Fibroblast of pulmonary artery (primary cell): ENCODE results near the gene RFTN1.

Source experiments
- DNase-seq: peaks from one replicate; pipeline ENCODE4 v3.0.0-alpha.2; 2010; ENCODE audit warnings: low read depth
- H3K4me3 ChIP-seq: replicated peaks from 2 replicates; pipeline ENCODE4 v1.5.1; 2011; ENCODE audit warnings: low read depth, mild to moderate bottlenecking, control low read depth, low read length, moderate library complexity
- CTCF ChIP-seq: IDR thresholded peaks from 2 replicates; pipeline ENCODE4 v1.5.1; 2011; ENCODE audit warnings: mild to moderate bottlenecking, control low read depth, low read length, inconsistent platforms; ENCODE audit errors: missing control alignments

RFTN1 gene

DNA sequence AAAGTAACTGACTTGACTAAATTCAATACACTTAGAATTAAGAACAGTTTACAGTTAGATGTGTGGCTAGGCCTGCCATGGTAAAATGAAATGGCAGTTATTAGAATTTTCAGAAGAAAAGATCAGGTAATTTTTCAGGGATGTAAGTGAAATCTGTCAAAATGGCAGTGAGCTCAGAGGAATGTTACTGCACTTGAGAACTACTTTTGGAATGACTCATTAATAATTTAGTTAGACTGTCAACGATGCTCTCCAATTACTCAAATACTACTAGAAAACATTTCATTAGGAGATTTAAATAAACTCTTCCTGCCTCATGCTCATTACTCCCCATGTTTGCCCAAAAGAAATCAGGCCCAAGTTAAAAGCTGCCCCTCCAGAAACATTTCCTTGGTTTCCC lies 84.4 kb downstream of the RFTN1 start:
- no peak for DNase-seq
- no peak for TF ChIP-seq CTCF
- no peak overlapping the region for H3K4me3 ChIP-seq

DNA sequence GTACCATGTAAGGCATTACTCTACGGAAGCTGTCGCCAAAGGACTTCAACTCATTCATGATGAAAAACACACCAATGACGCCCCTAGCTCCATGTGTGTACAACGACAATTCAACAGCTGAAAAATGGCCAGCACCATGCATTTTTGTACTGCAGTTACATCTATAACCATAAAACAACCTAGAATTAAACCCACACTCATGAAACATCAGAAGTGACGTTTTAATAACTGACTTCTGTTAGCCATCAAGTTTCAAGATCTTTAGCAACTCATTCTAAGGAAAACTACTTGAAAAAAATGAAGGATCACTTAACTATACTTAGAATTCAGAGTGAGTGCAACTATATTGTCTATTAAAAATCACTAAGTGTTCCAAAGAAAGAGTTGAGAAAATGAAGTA lies 84.9 kb downstream of the RFTN1 start:
- H3K4me3 ChIP-seq: no peak overlapping the region
- no peak for DNase-seq
- TF ChIP-seq CTCF: no peak

DNA sequence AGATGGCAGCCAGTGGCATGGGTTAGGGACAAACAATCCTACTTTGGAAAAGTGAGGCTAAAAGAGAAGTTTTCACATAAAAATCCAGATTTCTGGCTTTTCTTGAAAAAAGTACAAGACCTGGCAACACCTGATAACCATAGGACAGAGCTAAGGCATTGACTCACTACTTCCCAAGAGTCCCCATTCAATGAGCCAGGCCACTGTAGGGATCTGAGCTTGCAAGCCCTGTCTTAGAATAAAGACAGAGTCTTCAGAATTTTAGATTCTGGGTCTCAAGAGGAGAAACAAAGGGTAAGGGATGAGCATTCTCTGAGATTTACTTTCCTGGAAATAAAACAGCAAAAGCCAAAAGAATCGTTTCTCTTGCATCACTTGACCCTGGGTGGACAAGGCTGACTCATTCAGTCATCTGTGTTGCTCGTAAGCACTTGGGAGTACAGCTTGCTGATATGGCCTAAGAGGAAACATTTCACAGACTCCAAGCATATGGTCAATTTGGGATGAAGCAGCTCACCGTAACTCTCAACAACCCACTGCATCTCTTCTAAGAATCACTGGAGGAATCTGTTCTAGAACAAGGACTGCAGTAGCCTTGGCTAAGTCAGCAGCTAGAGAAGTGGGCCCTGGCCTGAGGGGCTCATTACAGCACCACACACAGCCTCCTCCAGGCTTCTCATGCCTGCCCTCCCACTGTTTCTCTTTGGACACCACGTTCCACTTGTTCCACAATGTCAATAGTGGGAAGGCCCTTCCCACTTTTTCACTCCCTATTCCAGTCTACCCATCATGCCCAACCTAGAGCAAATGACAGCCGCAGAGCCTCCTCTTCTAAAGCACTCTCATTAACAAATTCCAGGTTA lies 86.2 kb downstream of the RFTN1 start:
- no peak for TF ChIP-seq CTCF
- DNase-seq: peak; percentile 97
- H3K4me3 ChIP-seq: no peak overlapping the region

DNA sequence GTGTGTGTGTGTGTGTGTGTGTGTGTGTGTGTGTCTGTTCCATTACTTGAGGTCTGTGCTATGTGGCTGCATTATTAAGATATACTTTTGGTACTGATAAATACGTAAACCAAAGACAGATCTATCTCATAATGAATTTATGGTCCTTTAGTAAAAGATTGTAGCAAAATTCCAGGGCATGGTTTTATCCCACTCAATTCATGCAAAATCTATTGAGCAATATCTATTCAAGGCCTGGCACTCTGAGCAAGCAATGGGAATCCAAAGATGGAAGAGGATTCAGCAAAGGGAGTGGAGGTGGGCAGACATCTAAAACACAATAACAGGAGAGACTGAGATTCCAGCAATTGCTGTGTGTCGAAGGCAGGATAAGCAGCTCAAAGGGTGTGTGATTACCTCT lies 86.8 kb downstream of the RFTN1 start:
- no peak for TF ChIP-seq CTCF
- DNase-seq: peak; percentile 47
- no peak overlapping the region for H3K4me3 ChIP-seq

GRCh38 chr3:16426029-16426400 lies 87.5 kb downstream of the RFTN1 start:
- DNase-seq: no peak
- no peak overlapping the region for H3K4me3 ChIP-seq
- TF ChIP-seq CTCF: no peak

- no peak for TF ChIP-seq CTCF
- DNase-seq: no peak
- no peak overlapping the region for H3K4me3 ChIP-seq
These were observed 88.0 kb downstream of the RFTN1 start for GRCh38 chr3:16425398-16426028.
